ENCODE data around the gene OGG1.

DNA sequence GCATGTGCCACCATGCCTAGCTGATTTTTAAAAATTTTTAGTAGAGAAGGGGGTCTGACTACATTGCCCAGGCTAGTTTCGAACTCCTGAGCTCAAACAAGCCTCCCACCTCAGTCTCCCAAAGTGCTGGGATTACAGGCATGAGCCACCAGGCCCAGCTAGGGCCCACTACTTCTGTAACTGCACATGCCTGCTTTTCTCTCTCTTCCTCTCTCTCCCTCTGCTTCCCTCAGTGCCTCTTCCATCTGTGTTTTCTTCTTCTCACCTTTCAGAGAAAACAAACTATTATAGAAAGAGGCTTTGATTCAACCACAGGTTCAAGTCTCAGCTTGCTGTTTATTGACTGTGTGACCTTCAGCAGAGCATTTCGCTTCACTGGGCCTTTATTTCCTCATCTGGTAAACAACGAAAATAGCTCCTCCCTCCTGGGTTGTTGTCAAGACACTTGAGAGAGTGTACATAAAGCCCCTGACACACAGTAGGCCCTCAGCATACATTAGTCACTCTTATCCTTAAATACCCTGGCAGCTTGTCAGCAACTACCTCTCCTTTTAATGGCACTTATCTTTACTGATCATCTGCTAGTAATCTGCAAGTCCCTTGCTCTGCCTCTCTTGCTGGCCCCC is 32.3 kb downstream of the OGG1 start:
- TF ChIP-seq, protein P1, sequence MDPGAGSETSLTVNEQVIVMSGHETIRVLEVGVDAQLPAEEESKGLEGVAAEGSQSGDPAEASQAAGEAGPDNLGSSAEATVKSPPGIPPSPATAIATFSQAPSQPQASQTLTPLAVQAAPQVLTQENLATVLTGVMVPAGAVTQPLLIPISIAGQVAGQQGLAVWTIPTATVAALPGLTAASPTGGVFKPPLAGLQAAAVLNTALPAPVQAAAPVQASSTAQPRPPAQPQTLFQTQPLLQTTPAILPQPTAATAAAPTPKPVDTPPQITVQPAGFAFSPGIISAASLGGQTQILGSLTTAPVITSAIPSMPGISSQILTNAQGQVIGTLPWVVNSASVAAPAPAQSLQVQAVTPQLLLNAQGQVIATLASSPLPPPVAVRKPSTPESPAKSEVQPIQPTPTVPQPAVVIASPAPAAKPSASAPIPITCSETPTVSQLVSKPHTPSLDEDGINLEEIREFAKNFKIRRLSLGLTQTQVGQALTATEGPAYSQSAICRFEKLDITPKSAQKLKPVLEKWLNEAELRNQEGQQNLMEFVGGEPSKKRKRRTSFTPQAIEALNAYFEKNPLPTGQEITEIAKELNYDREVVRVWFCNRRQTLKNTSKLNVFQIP (CRISPR knock-in tag; IDR thresholded peaks at IDR 0.05; ENCODE audit: borderline replicate concordance, low read depth): no peak
- TF ChIP-seq TOX (CRISPR knock-in tag; IDR thresholded peaks at IDR 0.05; ENCODE audit: borderline replicate concordance): no peak
- no peak for TF ChIP-seq ZNF70 (CRISPR knock-in tag; IDR thresholded peaks at IDR 0.05)
- TF ChIP-seq, protein P2, sequence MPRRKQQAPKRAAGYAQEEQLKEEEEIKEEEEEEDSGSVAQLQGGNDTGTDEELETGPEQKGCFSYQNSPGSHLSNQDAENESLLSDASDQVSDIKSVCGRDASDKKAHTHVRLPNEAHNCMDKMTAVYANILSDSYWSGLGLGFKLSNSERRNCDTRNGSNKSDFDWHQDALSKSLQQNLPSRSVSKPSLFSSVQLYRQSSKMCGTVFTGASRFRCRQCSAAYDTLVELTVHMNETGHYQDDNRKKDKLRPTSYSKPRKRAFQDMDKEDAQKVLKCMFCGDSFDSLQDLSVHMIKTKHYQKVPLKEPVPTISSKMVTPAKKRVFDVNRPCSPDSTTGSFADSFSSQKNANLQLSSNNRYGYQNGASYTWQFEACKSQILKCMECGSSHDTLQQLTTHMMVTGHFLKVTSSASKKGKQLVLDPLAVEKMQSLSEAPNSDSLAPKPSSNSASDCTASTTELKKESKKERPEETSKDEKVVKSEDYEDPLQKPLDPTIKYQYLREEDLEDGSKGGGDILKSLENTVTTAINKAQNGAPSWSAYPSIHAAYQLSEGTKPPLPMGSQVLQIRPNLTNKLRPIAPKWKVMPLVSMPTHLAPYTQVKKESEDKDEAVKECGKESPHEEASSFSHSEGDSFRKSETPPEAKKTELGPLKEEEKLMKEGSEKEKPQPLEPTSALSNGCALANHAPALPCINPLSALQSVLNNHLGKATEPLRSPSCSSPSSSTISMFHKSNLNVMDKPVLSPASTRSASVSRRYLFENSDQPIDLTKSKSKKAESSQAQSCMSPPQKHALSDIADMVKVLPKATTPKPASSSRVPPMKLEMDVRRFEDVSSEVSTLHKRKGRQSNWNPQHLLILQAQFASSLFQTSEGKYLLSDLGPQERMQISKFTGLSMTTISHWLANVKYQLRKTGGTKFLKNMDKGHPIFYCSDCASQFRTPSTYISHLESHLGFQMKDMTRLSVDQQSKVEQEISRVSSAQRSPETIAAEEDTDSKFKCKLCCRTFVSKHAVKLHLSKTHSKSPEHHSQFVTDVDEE (CRISPR knock-in tag; IDR thresholded peaks at IDR 0.05): no peak
- no peak for TF ChIP-seq GLIS3 (CRISPR knock-in tag; IDR thresholded peaks at IDR 0.05)
- TF ChIP-seq ZC3H10 (CRISPR knock-in tag; IDR thresholded peaks at IDR 0.05): no peak
- TF ChIP-seq TCF4 (CRISPR knock-in tag; IDR thresholded peaks at IDR 0.05; ENCODE audit: borderline replicate concordance): no peak
- TF ChIP-seq ZNF8 (CRISPR knock-in tag; IDR thresholded peaks at IDR 0.05): no peak
